ENCODE measurements around the gene GRN.

The GRN gene

GRCh38 chr17:44351961-44352827, 7.1 kb downstream of the GRN start:
- no peak overlapping the region for H3K4me3 ChIP-seq (replicated peaks; ENCODE audit: low read depth, low read length)
- no peak for TF ChIP-seq CTCF (IDR thresholded peaks at IDR 0.05; ENCODE audit: insufficient read depth, low read length, poor library complexity, severe bottlenecking)
- peaks cover 33% of the 10 kb centered on the region for H3K36me3 ChIP-seq (ENCODE audit: control insufficient read depth, insufficient read depth, low read length)

GRCh38 chr17:44352828-44353671, 7.9 kb downstream of the GRN start:
- no peak for DNase-seq (ENCODE audit: extremely low read depth, insufficient read length)
- H3K27me3 ChIP-seq (replicated peaks; ENCODE audit: control insufficient read depth, insufficient read depth, low read length) = no peaks in the 10 kb centered on the region
- no peak for TF ChIP-seq CTCF (IDR thresholded peaks at IDR 0.05; ENCODE audit: insufficient read depth, low read length, poor library complexity, severe bottlenecking)
- no peak overlapping the region for H3K4me3 ChIP-seq (replicated peaks; ENCODE audit: low read depth, low read length)
- H3K36me3 ChIP-seq (ENCODE audit: control insufficient read depth, insufficient read depth, low read length) = peaks cover 33% of the 10 kb centered on the region

More at GRCh38 chr17:44351961-44352827, 7.1 kb downstream of the GRN start:
- no peak for DNase-seq (ENCODE audit: extremely low read depth, insufficient read length)
- no peaks in the 10 kb centered on the region for H3K27me3 ChIP-seq (replicated peaks; ENCODE audit: control insufficient read depth, insufficient read depth, low read length)

GRCh38 chr17:44353672-44354331, 8.7 kb downstream of the GRN start:
- TF ChIP-seq CTCF (IDR thresholded peaks at IDR 0.05; ENCODE audit: insufficient read depth, low read length, poor library complexity, severe bottlenecking) = no peak
- no peaks in the 10 kb centered on the region for H3K27me3 ChIP-seq (replicated peaks; ENCODE audit: control insufficient read depth, insufficient read depth, low read length)
- DNase-seq (ENCODE audit: extremely low read depth, insufficient read length) = no peak
- peak overlapping the region; percentile 40 for H3K4me3 ChIP-seq (replicated peaks; ENCODE audit: low read depth, low read length)
- peaks cover 33% of the 10 kb centered on the region for H3K36me3 ChIP-seq (ENCODE audit: control insufficient read depth, insufficient read depth, low read length)

GRCh38 chr17:44354582-44355561, 9.8 kb downstream of the GRN start:
- H3K27me3 ChIP-seq (replicated peaks; ENCODE audit: control insufficient read depth, insufficient read depth, low read length) = no peaks in the 10 kb centered on the region
- peak overlapping the region; percentile 31; the same call in 1 of the 2 replicates for H3K4me3 ChIP-seq (replicated peaks; ENCODE audit: low read depth, low read length)
- TF ChIP-seq CTCF (IDR thresholded peaks at IDR 0.05; ENCODE audit: insufficient read depth, low read length, poor library complexity, severe bottlenecking) = peak; percentile 50
- H3K36me3 ChIP-seq (ENCODE audit: control insufficient read depth, insufficient read depth, low read length) = peaks cover 28% of the 10 kb centered on the region
- peak; percentile 75 for DNase-seq (ENCODE audit: extremely low read depth, insufficient read length)

- no peak for TF ChIP-seq CTCF (IDR thresholded peaks at IDR 0.05; ENCODE audit: insufficient read depth, low read length, poor library complexity, severe bottlenecking)
- H3K27me3 ChIP-seq (replicated peaks; ENCODE audit: control insufficient read depth, insufficient read depth, low read length) = no peaks in the 10 kb centered on the region
- no peak overlapping the region for H3K4me3 ChIP-seq (replicated peaks; ENCODE audit: low read depth, low read length)
- H3K36me3 ChIP-seq (ENCODE audit: control insufficient read depth, insufficient read depth, low read length) = peaks cover 22% of the 10 kb centered on the region
- DNase-seq (ENCODE audit: extremely low read depth, insufficient read length) = no peak
These were observed 10.6 kb downstream of the GRN start for GRCh38 chr17:44355642-44356099.
